Loucy (cell line): ENCODE results near the gene SPRED2.

Source experiments
- H2AFZ ChIP-seq: fragments of 200-600 bp; sonication (generic); 2 replicates; pipeline ENCODE4 v1.6.0; 2016; ENCODE audit warnings: antibody characterized with exemption, mild to moderate bottlenecking, low read length, moderate library complexity
- H3F3A ChIP-seq: fragments of 200-600 bp; 2 replicates; pipeline ENCODE4 v1.6.0; 2016; ENCODE audit warnings: antibody characterized with exemption, low read depth, mild to moderate bottlenecking
- H3K27me3 ChIP-seq: fragments of 200-600 bp; sonication (generic); 2 replicates; pipeline ENCODE4 v1.6.1; 2014; ENCODE audit warnings: low read length, mild to moderate bottlenecking; ENCODE audit not compliant: insufficient read depth, poor library complexity, severe bottlenecking
- H3K36me3 ChIP-seq: fragments of 200-600 bp; sonication (generic); 2 replicates; pipeline ENCODE4 v1.6.1; 2016; ENCODE audit warnings: low read length; ENCODE audit not compliant: insufficient read depth
- H3K4me1 ChIP-seq: fragments of 200-600 bp; sonication (generic); 2 replicates; pipeline ENCODE4 v1.5.1; 2014; ENCODE audit warnings: low read length, mild to moderate bottlenecking; ENCODE audit not compliant: insufficient read depth, poor library complexity, severe bottlenecking
- H3K4me2 ChIP-seq: fragments of 200-600 bp; sonication (generic); 2 replicates; pipeline ENCODE4 v1.6.0; 2014; ENCODE audit warnings: antibody characterized with exemption, low read length, low read depth, mild to moderate bottlenecking; ENCODE audit not compliant: poor library complexity, severe bottlenecking
- H3K4me3 ChIP-seq: fragments of 200-600 bp; sonication (generic); 2 replicates; pipeline ENCODE4 v1.5.1; 2014; ENCODE audit warnings: low read length, mild to moderate bottlenecking, mixed read lengths; ENCODE audit not compliant: poor library complexity, severe bottlenecking
- H3K79me2 ChIP-seq: fragments of 200-600 bp; sonication (generic); 2 replicates; pipeline ENCODE4 v1.6.1; 2014; ENCODE audit warnings: low read length; ENCODE audit not compliant: insufficient read depth
- H3K9ac ChIP-seq: fragments of 200-600 bp; sonication (generic); 2 replicates; pipeline ENCODE4 v1.6.0; 2014; ENCODE audit warnings: mild to moderate bottlenecking, low read depth, low read length, moderate library complexity; ENCODE audit not compliant: poor library complexity, severe bottlenecking
- H3K9me2 ChIP-seq: fragments of 200-600 bp; sonication (generic); replicated peaks from 2 replicates; pipeline ENCODE4 v1.6.1; 2016; ENCODE audit warnings: low read depth, low read length, mixed read lengths
- H3K9me3 ChIP-seq: fragments of 200-600 bp; sonication (generic); 2 replicates; pipeline ENCODE4 v1.6.1; 2014; ENCODE audit warnings: mild to moderate bottlenecking, antibody characterized with exemption, low read length, low read depth; ENCODE audit not compliant: insufficient read depth
- H4K20me1 ChIP-seq: fragments of 200-600 bp; sonication (generic); 2 replicates; pipeline ENCODE4 v1.6.0; 2014; ENCODE audit warnings: antibody characterized with exemption, low read length, mild to moderate bottlenecking; ENCODE audit not compliant: insufficient read depth, poor library complexity, severe bottlenecking
- CTCF ChIP-seq: fragments of 200-600 bp; sonication (generic); conservative IDR thresholded peaks from 2 replicates; pipeline ENCODE4 v1.5.1; 2014; ENCODE audit warnings: mild to moderate bottlenecking, antibody characterized with exemption, low read length
- EZH2phosphoT487 ChIP-seq: fragments of 200-600 bp; IDR thresholded peaks from 2 replicates; pipeline ENCODE4 v1.6.1; 2018; ENCODE audit warnings: antibody characterized with exemption, mild to moderate bottlenecking, moderate library complexity, borderline replicate concordance

The SPRED2 gene

DNA sequence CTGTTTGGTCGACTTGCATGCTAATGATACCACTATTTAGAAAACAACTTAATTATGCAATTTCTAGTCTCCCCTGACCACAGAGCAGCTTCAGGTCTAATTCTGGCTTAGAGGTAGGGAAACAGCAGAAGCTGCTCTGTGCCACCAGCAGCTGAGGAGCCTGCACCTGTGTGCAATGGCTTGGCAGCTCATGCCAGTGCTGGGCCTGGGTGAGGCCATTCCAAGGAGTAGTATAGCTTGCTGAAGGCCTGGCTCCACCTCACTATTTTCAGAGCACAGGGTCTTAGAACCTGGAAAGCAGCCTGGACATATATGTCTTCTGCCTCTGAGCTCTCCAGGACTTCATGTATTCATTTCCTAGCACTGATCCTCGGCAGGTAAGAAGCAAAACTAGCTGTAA is 62.8 kb downstream of the SPRED2 start:
- no peaks in the 10 kb centered on the region for H3K36me3 ChIP-seq
- no peak overlapping the region for H2AFZ ChIP-seq
- peaks cover 70% of the 10 kb centered on the region for H3K79me2 ChIP-seq
- no peaks in the 10 kb centered on the region for H4K20me1 ChIP-seq
- no peaks in the 10 kb centered on the region; the same call in 1 of the 2 replicates for H3F3A ChIP-seq
- H3K4me1 ChIP-seq = peaks cover 87% of the 10 kb centered on the region
- no peaks in the 10 kb centered on the region for H3K9me3 ChIP-seq
- H3K9ac ChIP-seq = no peak overlapping the region
- TF ChIP-seq EZH2phosphoT487 (no peak), CTCF (no peak)
- no peaks in the 10 kb centered on the region for H3K9me2 ChIP-seq
- peak overlapping the region; percentile 81 for H3K4me2 ChIP-seq
- no peak overlapping the region for H3K4me3 ChIP-seq
- H3K27me3 ChIP-seq = no peaks in the 10 kb centered on the region

DNA sequence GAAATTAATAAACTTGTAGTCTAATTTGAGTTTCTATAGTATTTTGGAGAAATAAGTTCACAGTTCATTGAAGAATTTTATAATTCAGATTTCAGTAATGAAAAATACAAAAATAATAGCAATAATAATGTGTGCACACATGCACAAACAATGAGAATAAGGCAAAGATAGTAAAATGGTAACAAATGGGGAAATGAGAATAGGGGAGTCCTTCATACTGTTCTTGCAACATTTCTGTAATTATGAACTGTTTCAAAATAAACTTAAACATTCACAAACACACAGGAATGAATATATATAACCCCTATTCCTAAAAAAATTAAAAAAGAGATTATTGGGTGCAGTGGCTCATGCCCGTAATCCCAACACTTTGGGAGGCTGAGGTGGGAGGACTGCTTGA is 63.9 kb downstream of the SPRED2 start:
- Histone ChIP-seq H3K9me3 (no peaks in the 10 kb centered on the region), H3K79me2 (peaks cover 69% of the 10 kb centered on the region), H3K4me1 (peaks cover 76% of the 10 kb centered on the region), H3K27me3 (no peaks in the 10 kb centered on the region), H3K4me2 (no peak overlapping the region), H2AFZ (no peak overlapping the region), H4K20me1 (no peaks in the 10 kb centered on the region), H3K9ac (no peak overlapping the region), H3K9me2 (no peaks in the 10 kb centered on the region), H3F3A (no peaks in the 10 kb centered on the region; the same call in 1 of the 2 replicates), H3K36me3 (no peaks in the 10 kb centered on the region), H3K4me3 (no peak overlapping the region)
- TF ChIP-seq EZH2phosphoT487 (no peak), CTCF (no peak)

DNA sequence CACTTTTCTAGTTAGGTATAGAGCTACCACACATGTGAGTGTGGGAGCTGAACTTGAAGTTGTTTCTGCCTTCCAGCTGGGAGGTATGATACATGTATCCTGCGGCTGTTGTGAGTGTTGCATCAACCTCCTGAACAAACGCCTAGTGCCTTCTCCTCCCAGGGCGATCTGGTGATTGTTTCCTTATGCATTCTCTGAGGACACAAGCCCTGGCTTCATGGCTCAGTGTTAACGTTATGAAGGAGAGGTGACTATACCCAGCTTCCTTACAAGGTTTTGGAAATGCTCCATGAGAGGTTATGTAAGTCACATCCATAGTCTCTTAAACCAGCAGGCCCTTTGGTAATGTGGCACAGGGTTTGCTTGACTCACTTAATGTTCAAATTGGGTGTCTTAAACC is 64.9 kb downstream of the SPRED2 start:
- Histone ChIP-seq H3K9me3 (no peaks in the 10 kb centered on the region), H3F3A (no peaks in the 10 kb centered on the region; the same call in 1 of the 2 replicates), H3K79me2 (peaks cover 65% of the 10 kb centered on the region), H3K4me3 (no peak overlapping the region), H3K27me3 (no peaks in the 10 kb centered on the region), H3K9me2 (no peaks in the 10 kb centered on the region), H3K4me2 (no peak overlapping the region), H3K9ac (no peak overlapping the region), H3K4me1 (peaks cover 66% of the 10 kb centered on the region), H4K20me1 (no peaks in the 10 kb centered on the region), H3K36me3 (no peaks in the 10 kb centered on the region), H2AFZ (no peak overlapping the region)
- no peak for TF ChIP-seq EZH2phosphoT487
- TF ChIP-seq CTCF = no peak
